ENCODE data around the gene MTARC2.
A peak's percentile ranks its signal among the peaks of the same experiment; 100 is the strongest.

MTARC2 gene

DNA sequence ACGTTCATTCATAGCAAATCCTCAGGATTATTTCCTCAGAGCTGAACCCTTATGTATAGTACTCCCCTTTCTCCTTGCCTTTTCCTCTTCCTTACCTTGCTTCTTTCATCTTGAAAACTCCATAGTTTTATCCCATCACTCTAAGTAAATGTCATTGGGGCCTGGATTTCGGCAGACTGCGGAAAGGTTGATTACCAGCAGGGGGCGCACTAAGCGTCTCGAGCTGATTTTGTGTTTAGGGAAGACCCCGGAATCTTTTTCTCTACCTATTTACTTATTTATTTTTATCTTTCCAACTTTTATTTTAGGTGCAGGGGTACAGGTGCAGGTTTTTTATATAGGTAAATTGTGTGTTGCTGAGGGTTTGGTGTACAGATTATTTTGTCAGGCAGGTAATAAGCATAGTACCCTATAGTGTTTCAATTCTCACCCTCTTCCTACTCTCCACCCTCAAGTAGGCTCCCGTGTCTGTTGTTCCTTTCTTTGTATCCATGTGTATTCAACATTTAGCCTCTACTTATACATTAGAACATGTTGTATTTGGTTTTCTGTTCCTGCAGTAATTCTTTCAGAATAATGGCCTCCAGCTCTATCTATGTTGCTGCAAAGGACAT lies 27.2 kb downstream of the MTARC2 start:
- Histone ChIP-seq H3K79me2 (ENCODE audit: low read length) (no peaks in the 10 kb centered on the region), H3K27me3 (ENCODE audit: low read depth, low read length) (peaks cover 3% of the 10 kb centered on the region; the same call in 1 of the 2 replicates), H3K27ac (ENCODE audit: low read length) (no peak overlapping the region), H3K4me1 (ENCODE audit: low read length) (peaks cover 2% of the 10 kb centered on the region; the same call in 1 of the 2 replicates), H3K36me3 (replicated peaks; ENCODE audit: low read depth, low read length) (no peaks in the 10 kb centered on the region), H3K4me3 (ENCODE audit: low read length) (0 out of 2 replicates have a peak overlapping the region, but pooled peaks have one; percentile 8), H4K20me1 (ENCODE audit: insufficient read depth, low read length) (no peaks in the 10 kb centered on the region), H3K9me3 (ENCODE audit: insufficient read depth, low read length) (no peaks in the 10 kb centered on the region), H3K9ac (ENCODE audit: low read length) (no peak overlapping the region), H3K4me2 (ENCODE audit: low read length) (peak overlapping the region; percentile 35), H2AFZ (ENCODE audit: low read depth, low read length) (peak overlapping the region; percentile 69)
- no peak for TF ChIP-seq EZH2phosphoT487 (IDR thresholded peaks at IDR 0.05; ENCODE audit: low read depth)
- TF ChIP-seq, protein P1, sequence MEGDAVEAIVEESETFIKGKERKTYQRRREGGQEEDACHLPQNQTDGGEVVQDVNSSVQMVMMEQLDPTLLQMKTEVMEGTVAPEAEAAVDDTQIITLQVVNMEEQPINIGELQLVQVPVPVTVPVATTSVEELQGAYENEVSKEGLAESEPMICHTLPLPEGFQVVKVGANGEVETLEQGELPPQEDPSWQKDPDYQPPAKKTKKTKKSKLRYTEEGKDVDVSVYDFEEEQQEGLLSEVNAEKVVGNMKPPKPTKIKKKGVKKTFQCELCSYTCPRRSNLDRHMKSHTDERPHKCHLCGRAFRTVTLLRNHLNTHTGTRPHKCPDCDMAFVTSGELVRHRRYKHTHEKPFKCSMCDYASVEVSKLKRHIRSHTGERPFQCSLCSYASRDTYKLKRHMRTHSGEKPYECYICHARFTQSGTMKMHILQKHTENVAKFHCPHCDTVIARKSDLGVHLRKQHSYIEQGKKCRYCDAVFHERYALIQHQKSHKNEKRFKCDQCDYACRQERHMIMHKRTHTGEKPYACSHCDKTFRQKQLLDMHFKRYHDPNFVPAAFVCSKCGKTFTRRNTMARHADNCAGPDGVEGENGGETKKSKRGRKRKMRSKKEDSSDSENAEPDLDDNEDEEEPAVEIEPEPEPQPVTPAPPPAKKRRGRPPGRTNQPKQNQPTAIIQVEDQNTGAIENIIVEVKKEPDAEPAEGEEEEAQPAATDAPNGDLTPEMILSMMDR (IDR thresholded peaks at IDR 0.05; ENCODE audit: low read depth, low read length): peak; percentile 97

DNA sequence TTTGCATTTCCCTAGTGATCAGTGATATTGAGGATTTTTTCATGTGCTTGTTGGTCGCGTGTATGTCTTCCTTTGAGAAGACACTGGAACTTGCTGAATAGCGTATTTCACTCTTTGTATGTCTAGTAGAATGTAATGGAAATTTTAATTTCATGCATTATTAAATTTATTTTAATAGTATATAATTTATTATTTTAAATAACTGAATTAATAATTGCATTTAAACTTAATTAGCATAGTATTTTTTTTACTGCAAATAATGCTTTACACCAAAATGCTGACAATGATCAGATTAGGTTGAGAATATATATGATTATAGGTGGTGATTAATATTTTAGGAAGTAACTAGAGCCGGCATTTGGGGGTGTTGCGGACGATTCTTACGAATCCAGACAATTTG lies 28.1 kb downstream of the MTARC2 start:
- H3K79me2 ChIP-seq (ENCODE audit: low read length): no peaks in the 10 kb centered on the region
- H3K4me2 ChIP-seq (ENCODE audit: low read length): peak overlapping the region; percentile 36
- H3K27me3 ChIP-seq (ENCODE audit: low read depth, low read length): peaks cover 3% of the 10 kb centered on the region; the same call in 1 of the 2 replicates
- TF ChIP-seq, protein P1 (IDR thresholded peaks at IDR 0.05; ENCODE audit: low read depth, low read length): no peak
- no peak for TF ChIP-seq EZH2phosphoT487 (IDR thresholded peaks at IDR 0.05; ENCODE audit: low read depth)
- H3K36me3 ChIP-seq (replicated peaks; ENCODE audit: low read depth, low read length): no peaks in the 10 kb centered on the region
- no peaks in the 10 kb centered on the region for H3K9me3 ChIP-seq (ENCODE audit: insufficient read depth, low read length)
- no peak overlapping the region for H3K27ac ChIP-seq (ENCODE audit: low read length)
- no peaks in the 10 kb centered on the region for H4K20me1 ChIP-seq (ENCODE audit: insufficient read depth, low read length)
- H3K4me3 ChIP-seq (ENCODE audit: low read length): no peak overlapping the region
- H2AFZ ChIP-seq (ENCODE audit: low read depth, low read length): no peak overlapping the region
- no peak overlapping the region for H3K9ac ChIP-seq (ENCODE audit: low read length)
- H3K4me1 ChIP-seq (ENCODE audit: low read length): peaks cover 2% of the 10 kb centered on the region; the same call in 1 of the 2 replicates

DNA sequence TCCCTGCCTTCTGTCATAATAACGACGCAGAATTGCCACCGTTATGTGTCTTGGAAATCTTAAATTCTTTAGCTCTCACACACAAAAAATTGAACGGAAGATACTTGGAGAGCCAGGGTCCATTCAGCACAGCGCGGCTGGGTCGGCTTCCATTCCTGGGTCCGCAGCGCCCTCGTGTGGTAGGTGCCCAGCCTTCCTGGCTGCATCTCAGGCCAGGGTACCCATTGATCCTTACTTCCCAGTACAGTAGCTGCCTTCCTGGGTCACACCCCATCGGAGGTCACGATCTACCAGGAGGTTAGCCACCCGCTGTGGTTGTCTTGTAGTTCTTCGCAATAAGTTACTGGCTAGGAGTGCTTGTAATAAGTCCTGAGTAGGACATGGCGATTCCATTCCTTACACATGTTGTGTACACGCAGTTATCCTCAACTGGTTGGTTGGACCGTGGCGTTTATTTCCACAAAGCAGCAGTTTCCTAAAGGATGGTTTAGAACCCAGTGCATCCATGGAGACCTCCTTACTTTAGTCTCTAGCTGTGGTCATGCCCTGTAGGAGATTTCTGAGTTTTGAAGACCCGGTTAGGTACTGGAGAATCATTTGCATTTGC lies 28.7 kb downstream of the MTARC2 start:
- Histone ChIP-seq H2AFZ (ENCODE audit: low read depth, low read length) (peak overlapping the region; percentile 48; the same call in 1 of the 2 replicates), H3K27me3 (ENCODE audit: low read depth, low read length) (peaks cover 4% of the 10 kb centered on the region; the same call in 1 of the 2 replicates), H3K27ac (ENCODE audit: low read length) (no peak overlapping the region), H3K4me3 (ENCODE audit: low read length) (no peak overlapping the region), H3K4me1 (ENCODE audit: low read length) (peaks cover 2% of the 10 kb centered on the region; the same call in 1 of the 2 replicates), H3K36me3 (replicated peaks; ENCODE audit: low read depth, low read length) (no peaks in the 10 kb centered on the region), H3K79me2 (ENCODE audit: low read length) (no peaks in the 10 kb centered on the region), H4K20me1 (ENCODE audit: insufficient read depth, low read length) (no peaks in the 10 kb centered on the region), H3K4me2 (ENCODE audit: low read length) (peak overlapping the region; percentile 36), H3K9ac (ENCODE audit: low read length) (no peak overlapping the region), H3K9me3 (ENCODE audit: insufficient read depth, low read length) (no peaks in the 10 kb centered on the region)
- TF ChIP-seq EZH2phosphoT487 (IDR thresholded peaks at IDR 0.05; ENCODE audit: low read depth): no peak
- TF ChIP-seq, protein P1 (IDR thresholded peaks at IDR 0.05; ENCODE audit: low read depth, low read length): peak; percentile 99

DNA sequence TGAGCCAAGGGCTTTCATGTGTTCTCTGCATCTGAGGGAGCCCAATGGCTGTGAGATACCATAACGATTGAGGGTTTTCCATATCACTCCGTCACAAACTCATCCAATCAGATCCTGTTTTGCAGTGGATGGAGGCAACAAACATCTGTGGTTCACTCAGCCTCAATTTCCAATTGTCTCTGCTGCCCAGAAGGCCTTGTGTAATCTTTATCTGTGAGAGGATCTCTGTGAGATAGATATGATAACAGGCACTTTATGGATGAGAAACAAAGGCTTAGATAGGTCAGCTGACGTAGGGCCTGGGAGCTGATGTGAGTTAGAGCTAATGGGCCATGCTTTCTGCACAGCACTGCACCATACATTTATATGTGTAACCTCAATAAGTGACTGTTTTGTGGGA lies 35.3 kb downstream of the MTARC2 start:
- no peak overlapping the region for H2AFZ ChIP-seq (ENCODE audit: low read depth, low read length)
- H3K79me2 ChIP-seq (ENCODE audit: low read length): no peaks in the 10 kb centered on the region
- no peaks in the 10 kb centered on the region for H4K20me1 ChIP-seq (ENCODE audit: insufficient read depth, low read length)
- H3K27ac ChIP-seq (ENCODE audit: low read length): no peak overlapping the region
- no peak overlapping the region for H3K9ac ChIP-seq (ENCODE audit: low read length)
- H3K4me1 ChIP-seq (ENCODE audit: low read length): no peaks in the 10 kb centered on the region
- no peak overlapping the region for H3K4me3 ChIP-seq (ENCODE audit: low read length)
- TF ChIP-seq EZH2phosphoT487 (IDR thresholded peaks at IDR 0.05; ENCODE audit: low read depth): no peak
- TF ChIP-seq, protein P1 (IDR thresholded peaks at IDR 0.05; ENCODE audit: low read depth, low read length): no peak
- no peak overlapping the region for H3K4me2 ChIP-seq (ENCODE audit: low read length)
- H3K27me3 ChIP-seq (ENCODE audit: low read depth, low read length): peaks cover 8% of the 10 kb centered on the region; the same call in 1 of the 2 replicates
- H3K9me3 ChIP-seq (ENCODE audit: insufficient read depth, low read length): no peaks in the 10 kb centered on the region
- H3K36me3 ChIP-seq (replicated peaks; ENCODE audit: low read depth, low read length): no peaks in the 10 kb centered on the region

Measured in OCI-LY3 (cell line).